Neural cell (in vitro differentiated cells): ENCODE data around the gene GALNT14. TPM values are rescaled to one million over a fixed set of nuclear protein-coding genes. Genes with fewer than 3 reads are reported as not detected.

Experiments used
- H2AFZ ChIP-seq: fragments of 200-600, 300-800 bp; sonication (generic), shearing (Covaris generic); 2 replicates; pipeline ENCODE4 v1.6.0; 2014; ENCODE audit warnings: low read depth, mild to moderate bottlenecking, antibody characterized with exemption, low read length, moderate library complexity
- H3F3A ChIP-seq: fragments of 200-600 bp; shearing (Covaris generic); 2 replicates; pipeline ENCODE4 v1.6.1; 2016; ENCODE audit warnings: mild to moderate bottlenecking, moderate library complexity, mixed read lengths, antibody characterized with exemption, low read length; ENCODE audit not compliant: insufficient read depth, poor library complexity, severe bottlenecking
- H3K27ac ChIP-seq: fragments of 200-600, 300-800 bp; sonication (generic), shearing (Covaris generic); 2 replicates; pipeline ENCODE4 v1.5.1; 2014; ENCODE audit warnings: mild to moderate bottlenecking, low read length, moderate library complexity
- H3K27me3 ChIP-seq: fragments of 300-800, 200-600 bp; sonication (generic), shearing (Covaris generic); 2 replicates; pipeline ENCODE4 v1.6.0; 2014; ENCODE audit warnings: mild to moderate bottlenecking, low read depth, low read length, moderate library complexity; ENCODE audit not compliant: insufficient read depth
- H3K36me3 ChIP-seq: fragments of 300-800, 200-600 bp; sonication (generic), shearing (Covaris generic); 2 replicates; pipeline ENCODE4 v1.5.1; 2014; ENCODE audit warnings: mild to moderate bottlenecking, antibody characterized with exemption, low read length, moderate library complexity; ENCODE audit not compliant: insufficient read depth
- H3K4me2 ChIP-seq: fragments of 300-800, 200-600 bp; sonication (generic), shearing (Covaris generic); 2 replicates; pipeline ENCODE4 v1.6.0; 2014; ENCODE audit warnings: mild to moderate bottlenecking, low read length
- H3K4me3 ChIP-seq: fragments of 300-800, 200-600 bp; sonication (generic), shearing (Covaris generic); 2 replicates; pipeline ENCODE4 v1.5.1; 2014; ENCODE audit warnings: mild to moderate bottlenecking, low read length, moderate library complexity
- H3K79me2 ChIP-seq: fragments of 200-600 bp; shearing (Covaris generic); replicated peaks from 2 replicates; pipeline ENCODE4 v1.6.0; 2014; ENCODE audit warnings: mild to moderate bottlenecking, low read length, moderate library complexity; ENCODE audit not compliant: insufficient read depth
- H3K9ac ChIP-seq: fragments of 300-800, 200-600 bp; sonication (generic), shearing (Covaris generic); 2 replicates; pipeline ENCODE4 v1.6.1; 2016; ENCODE audit warnings: mild to moderate bottlenecking, low read length, mixed read lengths
- H3K9me2 ChIP-seq: fragments of 200-600 bp; shearing (Covaris generic); 2 replicates; pipeline ENCODE4 v1.6.1; 2016; ENCODE audit warnings: mild to moderate bottlenecking, low read length, mixed read lengths; ENCODE audit not compliant: insufficient read depth
- H3K9me3 ChIP-seq: fragments of 200-600, 300-800 bp; sonication (generic), shearing (Covaris generic); 2 replicates; pipeline ENCODE4 v1.6.1; 2016; ENCODE audit warnings: mild to moderate bottlenecking, mixed run types, low read length, moderate library complexity, mixed read lengths
- H4K20me1 ChIP-seq: fragments of 200-600 bp; shearing (Covaris generic); 2 replicates; pipeline ENCODE4 v1.6.1; 2016; ENCODE audit warnings: mild to moderate bottlenecking, mixed run types; ENCODE audit not compliant: insufficient read depth
- EP300 ChIP-seq: fragments of 450-650 bp; conservative IDR thresholded peaks from 2 replicates; pipeline ENCODE4 v1.6.1; 2014; ENCODE audit warnings: antibody characterized with exemption, mild to moderate bottlenecking, moderate library complexity; ENCODE audit not compliant: poor library complexity, severe bottlenecking
- EZH2 ChIP-seq: fragments of 200-600, 300-800 bp; shearing (Covaris generic), sonication (generic); IDR thresholded peaks from 2 replicates; pipeline ENCODE4 v1.6.1; 2014; ENCODE audit warnings: antibody characterized with exemption, low read length, borderline replicate concordance, mild to moderate bottlenecking; ENCODE audit not compliant: insufficient read depth, poor library complexity, severe bottlenecking
- MXI1 ChIP-seq: fragments of 450-650 bp; conservative IDR thresholded peaks from 2 replicates; pipeline ENCODE4 v1.6.1; 2014; ENCODE audit warnings: antibody characterized with exemption, mild to moderate bottlenecking; ENCODE audit not compliant: poor library complexity, severe bottlenecking
- POLR2AphosphoS5 ChIP-seq: IDR thresholded peaks from 2 replicates; pipeline ENCODE4 v1.6.1; 2012
- RAD21 ChIP-seq: fragments of 450-650 bp; conservative IDR thresholded peaks from 2 replicates; pipeline ENCODE4 v1.6.1; 2014; ENCODE audit warnings: antibody characterized with exemption, mild to moderate bottlenecking, moderate library complexity
- SMC3 ChIP-seq: fragments of 450-650 bp; conservative IDR thresholded peaks from 2 replicates; pipeline ENCODE4 v1.6.1; 2014; ENCODE audit warnings: antibody characterized with exemption, mild to moderate bottlenecking, moderate library complexity; ENCODE audit not compliant: poor library complexity
- TAF1 ChIP-seq: IDR thresholded peaks from 2 replicates; pipeline ENCODE4 v1.6.1; 2012; ENCODE audit warnings: low read depth
- polyA plus RNA-seq: library from polyadenylated mRNA; depleted of rRNA; stranded (reverse); fragments of >200 nt; gene quantifications from 2 replicates; pipeline ENCODE4 v1.2.3, GENCODE V29; 2014
- TF ChIP-seq, protein P1 (sequence below): fragments of 450-650 bp; IDR thresholded peaks from 2 replicates; pipeline ENCODE4 v1.5.1; 2014; ENCODE audit warnings: antibody characterized with exemption, mild to moderate bottlenecking, moderate library complexity; ENCODE audit not compliant: poor library complexity, severe bottlenecking
- TF ChIP-seq, protein P2 (sequence below): IDR thresholded peaks from 2 replicates; pipeline ENCODE4 v1.6.1; 2012; ENCODE audit warnings: borderline replicate concordance

GALNT14 gene
- polyA plus RNA-seq, 1 donor from 2014 or later: 15.9 TPM

DNA sequence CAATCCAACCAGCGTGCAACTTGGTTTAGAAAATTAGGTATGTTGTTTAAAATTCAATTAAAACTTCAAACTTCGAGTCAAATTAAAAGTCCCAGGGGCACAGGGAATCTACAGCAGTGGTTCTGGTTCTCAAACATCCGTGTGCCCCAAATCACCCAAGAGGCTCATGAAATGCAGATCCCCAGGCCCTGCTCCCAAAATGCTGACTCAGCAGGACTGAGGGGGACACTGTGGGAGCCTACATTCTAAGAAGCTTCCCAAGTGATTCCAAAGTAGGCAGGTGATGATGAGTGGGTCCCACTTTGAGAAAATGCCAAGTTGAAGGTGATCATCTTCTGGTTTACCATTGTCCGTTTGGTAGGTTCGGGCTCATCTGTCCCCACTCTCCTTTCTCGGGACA lies 82.3 kb downstream of the GALNT14 start:
- H3K4me2 ChIP-seq: no peak overlapping the region
- H3K27ac ChIP-seq: no peak overlapping the region
- H3K9me2 ChIP-seq: no peaks in the 10 kb centered on the region
- no peaks in the 10 kb centered on the region for H4K20me1 ChIP-seq
- H3K36me3 ChIP-seq: no peaks in the 10 kb centered on the region
- no peaks in the 10 kb centered on the region for H3K9me3 ChIP-seq
- H2AFZ ChIP-seq: no peak overlapping the region
- TF ChIP-seq, protein P1, sequence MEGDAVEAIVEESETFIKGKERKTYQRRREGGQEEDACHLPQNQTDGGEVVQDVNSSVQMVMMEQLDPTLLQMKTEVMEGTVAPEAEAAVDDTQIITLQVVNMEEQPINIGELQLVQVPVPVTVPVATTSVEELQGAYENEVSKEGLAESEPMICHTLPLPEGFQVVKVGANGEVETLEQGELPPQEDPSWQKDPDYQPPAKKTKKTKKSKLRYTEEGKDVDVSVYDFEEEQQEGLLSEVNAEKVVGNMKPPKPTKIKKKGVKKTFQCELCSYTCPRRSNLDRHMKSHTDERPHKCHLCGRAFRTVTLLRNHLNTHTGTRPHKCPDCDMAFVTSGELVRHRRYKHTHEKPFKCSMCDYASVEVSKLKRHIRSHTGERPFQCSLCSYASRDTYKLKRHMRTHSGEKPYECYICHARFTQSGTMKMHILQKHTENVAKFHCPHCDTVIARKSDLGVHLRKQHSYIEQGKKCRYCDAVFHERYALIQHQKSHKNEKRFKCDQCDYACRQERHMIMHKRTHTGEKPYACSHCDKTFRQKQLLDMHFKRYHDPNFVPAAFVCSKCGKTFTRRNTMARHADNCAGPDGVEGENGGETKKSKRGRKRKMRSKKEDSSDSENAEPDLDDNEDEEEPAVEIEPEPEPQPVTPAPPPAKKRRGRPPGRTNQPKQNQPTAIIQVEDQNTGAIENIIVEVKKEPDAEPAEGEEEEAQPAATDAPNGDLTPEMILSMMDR: no peak
- TF ChIP-seq SMC3 (no peak), MXI1 (no peak), EP300 (no peak), POLR2AphosphoS5 (no peak), EZH2 (no peak), RAD21 (no peak), TAF1 (no peak)
- TF ChIP-seq, protein P2, sequence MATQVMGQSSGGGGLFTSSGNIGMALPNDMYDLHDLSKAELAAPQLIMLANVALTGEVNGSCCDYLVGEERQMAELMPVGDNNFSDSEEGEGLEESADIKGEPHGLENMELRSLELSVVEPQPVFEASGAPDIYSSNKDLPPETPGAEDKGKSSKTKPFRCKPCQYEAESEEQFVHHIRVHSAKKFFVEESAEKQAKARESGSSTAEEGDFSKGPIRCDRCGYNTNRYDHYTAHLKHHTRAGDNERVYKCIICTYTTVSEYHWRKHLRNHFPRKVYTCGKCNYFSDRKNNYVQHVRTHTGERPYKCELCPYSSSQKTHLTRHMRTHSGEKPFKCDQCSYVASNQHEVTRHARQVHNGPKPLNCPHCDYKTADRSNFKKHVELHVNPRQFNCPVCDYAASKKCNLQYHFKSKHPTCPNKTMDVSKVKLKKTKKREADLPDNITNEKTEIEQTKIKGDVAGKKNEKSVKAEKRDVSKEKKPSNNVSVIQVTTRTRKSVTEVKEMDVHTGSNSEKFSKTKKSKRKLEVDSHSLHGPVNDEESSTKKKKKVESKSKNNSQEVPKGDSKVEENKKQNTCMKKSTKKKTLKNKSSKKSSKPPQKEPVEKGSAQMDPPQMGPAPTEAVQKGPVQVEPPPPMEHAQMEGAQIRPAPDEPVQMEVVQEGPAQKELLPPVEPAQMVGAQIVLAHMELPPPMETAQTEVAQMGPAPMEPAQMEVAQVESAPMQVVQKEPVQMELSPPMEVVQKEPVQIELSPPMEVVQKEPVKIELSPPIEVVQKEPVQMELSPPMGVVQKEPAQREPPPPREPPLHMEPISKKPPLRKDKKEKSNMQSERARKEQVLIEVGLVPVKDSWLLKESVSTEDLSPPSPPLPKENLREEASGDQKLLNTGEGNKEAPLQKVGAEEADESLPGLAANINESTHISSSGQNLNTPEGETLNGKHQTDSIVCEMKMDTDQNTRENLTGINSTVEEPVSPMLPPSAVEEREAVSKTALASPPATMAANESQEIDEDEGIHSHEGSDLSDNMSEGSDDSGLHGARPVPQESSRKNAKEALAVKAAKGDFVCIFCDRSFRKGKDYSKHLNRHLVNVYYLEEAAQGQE: no peak
- no peaks in the 10 kb centered on the region for H3K79me2 ChIP-seq
- no peaks in the 10 kb centered on the region for H3K27me3 ChIP-seq
- no peak overlapping the region for H3K9ac ChIP-seq
- H3F3A ChIP-seq: no peaks in the 10 kb centered on the region
- H3K4me3 ChIP-seq: no peak overlapping the region

DNA sequence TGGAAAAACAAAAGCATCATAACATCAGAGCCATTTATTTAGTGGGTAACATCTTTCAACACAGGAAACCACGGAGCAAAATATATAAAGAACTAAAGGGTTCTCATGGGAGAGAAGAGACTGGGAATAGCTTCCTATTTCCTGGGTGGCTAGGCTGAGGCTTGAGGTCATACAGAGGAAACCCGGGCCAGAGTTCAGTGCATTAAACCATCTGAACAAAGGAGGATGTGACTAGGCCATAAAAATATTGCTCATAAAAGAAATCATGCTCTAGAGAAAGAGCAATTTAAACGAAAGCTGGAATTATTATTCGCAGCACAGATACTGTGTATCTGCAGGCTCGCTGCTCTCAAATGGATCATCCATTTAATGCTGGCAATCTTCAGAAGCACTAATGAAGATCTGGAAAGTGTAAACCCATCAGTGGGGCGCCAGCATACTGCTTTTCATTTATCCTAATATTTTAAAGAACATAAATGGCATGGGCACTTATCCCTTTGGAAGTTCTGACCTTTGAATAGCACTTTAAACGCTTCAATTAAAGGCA lies 83.3 kb downstream of the GALNT14 start:
- Histone ChIP-seq H3K4me3 (no peak overlapping the region), H3K9me2 (no peaks in the 10 kb centered on the region), H3K9ac (no peak overlapping the region), H3K9me3 (no peaks in the 10 kb centered on the region), H3K27ac (peak overlapping the region; percentile 34), H3K36me3 (no peaks in the 10 kb centered on the region), H2AFZ (no peak overlapping the region), H4K20me1 (no peaks in the 10 kb centered on the region), H3K79me2 (no peaks in the 10 kb centered on the region), H3F3A (no peaks in the 10 kb centered on the region), H3K4me2 (no peak overlapping the region), H3K27me3 (no peaks in the 10 kb centered on the region)
- TF ChIP-seq, protein P1: no peak
- peak; percentile 41 for TF ChIP-seq POLR2AphosphoS5
